Thymus (tissue), 11 donors: ENCODE measurements around the gene KLHL35. TPM values are rescaled to one million over a fixed set of nuclear protein-coding genes. Genes with fewer than 3 reads are reported as not detected.
A peak's percentile ranks its signal among the peaks of the same experiment; 100 is the strongest.

Source experiments
- DNase-seq, 9 donors: peaks; one replicate each; pipeline ENCODE4 v3.0.0-alpha.2; 2013; ENCODE audit warnings: low spot score in 9 of 9, low read depth in 6 of 9, missing footprints in 1 of 9
- H3K27ac ChIP-seq, 2 donors: one replicate each; pipeline ENCODE4 v1.5.1; 2013; ENCODE audit warnings: control low read depth in 1 of 2, low read depth in 1 of 2, low read length in 1 of 2, mild to moderate bottlenecking in 1 of 2, moderate library complexity in 1 of 2
- H3K27me3 ChIP-seq, 2 donors: one replicate each; pipeline ENCODE4 v1.5.1; 2013; ENCODE audit warnings: low read length in 1 of 2; ENCODE audit not compliant: control insufficient read depth in 2 of 2, insufficient read depth in 1 of 2
- H3K36me3 ChIP-seq, 2 donors: one replicate each; pipeline ENCODE4 v1.5.1; 2013; ENCODE audit warnings: low read length in 1 of 2, mild to moderate bottlenecking in 1 of 2, moderate library complexity in 1 of 2; ENCODE audit not compliant: control insufficient read depth in 2 of 2, insufficient read depth in 2 of 2
- H3K4me1 ChIP-seq, 2 donors: one replicate each; pipeline ENCODE4 v1.5.1; 2013; ENCODE audit warnings: low read length in 2 of 2; ENCODE audit not compliant: control insufficient read depth in 2 of 2, insufficient read depth in 2 of 2
- H3K4me3 ChIP-seq, 2 donors: one replicate each; pipeline ENCODE4 v1.5.1; 2013; ENCODE audit warnings: low read length in 2 of 2, control low read depth in 1 of 2, mild to moderate bottlenecking in 1 of 2
- H3K9me3 ChIP-seq, 2 donors: one replicate each; pipeline ENCODE4 v1.5.1; 2013; ENCODE audit warnings: low read length in 1 of 2, mild to moderate bottlenecking in 1 of 2; ENCODE audit not compliant: control insufficient read depth in 2 of 2, insufficient read depth in 1 of 2
- WGBS: extraction: QIAGEN DNeasy Blood & Tissue Kit; methylation state at CpG from one replicate; pipeline ENCODE4 v1.1.7; 2013; 5-methylcytosine and 5-hydroxymethylcytosine counted together
- polyA plus RNA-seq: library from polyadenylated mRNA; stranded (reverse); fragments of 200-250 nt; gene quantifications from one replicate; pipeline ENCODE4 v1.2.3, GENCODE V29; 2013
- total RNA-seq: library from RNA; stranded (reverse); fragments of 120-200 nt; gene quantifications from one replicate; pipeline ENCODE4 v1.2.4, GENCODE V29; 2013
- donor health status: healthy.

The KLHL35 gene
- total and polyA plus RNA-seq, 2 donors = 0.57 to 1.0 TPM

- Histone ChIP-seq H3K27ac (no peak overlapping the region), H3K4me1 (no peaks in the 10 kb centered on the region), H3K36me3 (no peaks in the 10 kb centered on the region), H3K9me3 (no peaks in the 10 kb centered on the region), H3K4me3 (no peak overlapping the region), H3K27me3 (no peaks in the 10 kb centered on the region)
- DNase-seq = peak in 6 of 9 donors; percentile 36 to 74 (median 60)
- WGBS = 28% methylated on average over 6 of the region's 6 CpGs
Observed at GRCh38 chr11:75445315-75445953, 12.4 kb upstream of the KLHL35 start.

- no peak for DNase-seq
- Histone ChIP-seq H3K36me3 (no peaks in the 10 kb centered on the region), H3K4me3 (no peak overlapping the region), H3K4me1 (no peaks in the 10 kb centered on the region), H3K27me3 (no peaks in the 10 kb centered on the region), H3K9me3 (no peaks in the 10 kb centered on the region), H3K27ac (no peak overlapping the region)
- 94% methylated on average over 12 of the region's 12 CpGs for WGBS
Observed at GRCh38 chr11:75443043-75443442, 10.0 kb upstream of the KLHL35 start.

GRCh38 chr11:75442161-75442885 lies 9.3 kb upstream of the KLHL35 start:
- H3K27ac ChIP-seq = no peak overlapping the region
- no peaks in the 10 kb centered on the region for H3K9me3 ChIP-seq
- WGBS = 96% methylated on average over 15 of the region's 15 CpGs
- H3K4me3 ChIP-seq = no peak overlapping the region
- DNase-seq = no peak
- H3K36me3 ChIP-seq = no peaks in the 10 kb centered on the region
- no peaks in the 10 kb centered on the region for H3K4me1 ChIP-seq
- no peaks in the 10 kb centered on the region for H3K27me3 ChIP-seq

GRCh38 chr11:75441804-75442132 lies 8.8 kb upstream of the KLHL35 start:
- WGBS = 93% methylated on average over 7 of the region's 7 CpGs
- H3K36me3 ChIP-seq = no peaks in the 10 kb centered on the region
- no peaks in the 10 kb centered on the region for H3K4me1 ChIP-seq
- DNase-seq = no peak
- H3K4me3 ChIP-seq = no peak overlapping the region
- H3K27ac ChIP-seq = no peak overlapping the region
- H3K27me3 ChIP-seq = no peaks in the 10 kb centered on the region
- H3K9me3 ChIP-seq = no peaks in the 10 kb centered on the region

- Histone ChIP-seq H3K36me3 (no peaks in the 10 kb centered on the region), H3K4me1 (no peaks in the 10 kb centered on the region), H3K4me3 (no peak overlapping the region), H3K27me3 (no peaks in the 10 kb centered on the region), H3K27ac (no peak overlapping the region), H3K9me3 (no peaks in the 10 kb centered on the region)
- DNase-seq = no peak
- WGBS = 94% methylated on average over 27 of the region's 27 CpGs
Observed at GRCh38 chr11:75440960-75441803, 8.2 kb upstream of the KLHL35 start.

- Histone ChIP-seq H3K27ac (no peak overlapping the region), H3K4me3 (no peak overlapping the region), H3K27me3 (peaks cover 0 to 2% of the 10 kb centered on the region in 2 donors), H3K9me3 (no peaks in the 10 kb centered on the region), H3K36me3 (no peaks in the 10 kb centered on the region), H3K4me1 (no peaks in the 10 kb centered on the region)
- DNase-seq = no peak
- WGBS = 94% methylated on average over 13 of the region's 13 CpGs
Observed at GRCh38 chr11:75439495-75440120, 6.6 kb upstream of the KLHL35 start.

GRCh38 chr11:75439026-75439425 lies 6.0 kb upstream of the KLHL35 start:
- no peaks in the 10 kb centered on the region for H3K36me3 ChIP-seq
- H3K27me3 ChIP-seq = peaks cover 0 to 6% of the 10 kb centered on the region in 2 donors
- 73% methylated on average over 14 of the region's 14 CpGs for WGBS
- no peak overlapping the region for H3K27ac ChIP-seq
- no peak overlapping the region for H3K4me3 ChIP-seq
- no peak for DNase-seq
- no peaks in the 10 kb centered on the region for H3K4me1 ChIP-seq
- no peaks in the 10 kb centered on the region for H3K9me3 ChIP-seq

- H3K4me3 ChIP-seq = no peak overlapping the region
- H3K9me3 ChIP-seq = no peaks in the 10 kb centered on the region
- H3K27me3 ChIP-seq = peaks cover 0 to 15% of the 10 kb centered on the region in 2 donors
- H3K27ac ChIP-seq = no peak overlapping the region
- no peak for DNase-seq
- no peaks in the 10 kb centered on the region for H3K4me1 ChIP-seq
- WGBS = 98% methylated on average over 13 of the region's 13 CpGs
- H3K36me3 ChIP-seq = no peaks in the 10 kb centered on the region
Observed at GRCh38 chr11:75437966-75438659, 5.1 kb upstream of the KLHL35 start.
